ENCODE measurements around the gene WNT7B.

The WNT7B gene

DNA sequence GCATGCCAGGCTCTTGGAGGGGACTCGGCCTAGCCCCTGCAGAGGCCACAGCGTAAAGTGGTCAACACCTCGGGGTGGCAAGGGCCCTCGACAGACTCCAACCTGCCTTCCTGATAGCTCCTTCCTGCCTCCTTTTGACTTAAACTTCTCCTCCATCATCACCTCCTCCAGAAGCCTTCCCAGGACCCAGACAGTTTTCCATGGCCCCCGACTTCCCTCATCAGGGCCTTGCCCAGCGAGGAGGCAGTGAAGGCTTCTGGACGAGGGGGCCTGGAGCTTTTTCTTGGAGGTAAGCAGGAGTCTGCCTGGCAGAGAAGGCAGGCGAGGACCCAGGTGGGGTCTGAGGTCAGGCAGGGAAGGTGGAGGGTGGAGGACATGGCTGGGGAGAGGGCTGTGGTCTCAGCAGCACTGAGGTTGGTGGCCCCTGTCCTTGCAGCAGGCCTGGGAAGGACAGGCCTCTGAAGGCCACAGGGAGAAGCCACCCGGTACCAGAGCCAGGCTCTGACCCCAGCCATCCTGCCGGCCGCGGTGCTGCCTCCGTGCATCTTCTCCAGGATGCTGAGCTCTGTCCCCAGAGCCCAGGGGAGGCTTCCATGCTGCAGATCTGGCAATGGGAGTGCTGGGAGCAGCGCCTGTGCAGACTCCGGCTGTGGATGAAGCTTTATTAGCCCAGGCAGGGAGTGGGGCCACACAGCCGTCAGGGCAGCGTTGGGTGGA lies 81.4 kb downstream of the WNT7B start:
- Mint-ChIP-seq H3K4me3 (no peak overlapping the region), H3K36me3 (ENCODE audit: low read depth) (no peaks in the 10 kb centered on the region), H3K27ac (no peak overlapping the region), H3K9me3 (no peaks in the 10 kb centered on the region), H3K4me1 (ENCODE audit: low read depth) (no peaks in the 10 kb centered on the region), H3K27me3 (peaks cover 16% of the 10 kb centered on the region)

- Mint-ChIP-seq H3K4me3 (no peak overlapping the region), H3K9me3 (no peaks in the 10 kb centered on the region), H3K36me3 (ENCODE audit: low read depth) (no peaks in the 10 kb centered on the region), H3K27me3 (peaks cover 10% of the 10 kb centered on the region), H3K4me1 (ENCODE audit: low read depth) (no peaks in the 10 kb centered on the region), H3K27ac (no peak overlapping the region)
Measured at GRCh38 chr22:45893516-45893915, 83.4 kb downstream of the WNT7B start.

DNA sequence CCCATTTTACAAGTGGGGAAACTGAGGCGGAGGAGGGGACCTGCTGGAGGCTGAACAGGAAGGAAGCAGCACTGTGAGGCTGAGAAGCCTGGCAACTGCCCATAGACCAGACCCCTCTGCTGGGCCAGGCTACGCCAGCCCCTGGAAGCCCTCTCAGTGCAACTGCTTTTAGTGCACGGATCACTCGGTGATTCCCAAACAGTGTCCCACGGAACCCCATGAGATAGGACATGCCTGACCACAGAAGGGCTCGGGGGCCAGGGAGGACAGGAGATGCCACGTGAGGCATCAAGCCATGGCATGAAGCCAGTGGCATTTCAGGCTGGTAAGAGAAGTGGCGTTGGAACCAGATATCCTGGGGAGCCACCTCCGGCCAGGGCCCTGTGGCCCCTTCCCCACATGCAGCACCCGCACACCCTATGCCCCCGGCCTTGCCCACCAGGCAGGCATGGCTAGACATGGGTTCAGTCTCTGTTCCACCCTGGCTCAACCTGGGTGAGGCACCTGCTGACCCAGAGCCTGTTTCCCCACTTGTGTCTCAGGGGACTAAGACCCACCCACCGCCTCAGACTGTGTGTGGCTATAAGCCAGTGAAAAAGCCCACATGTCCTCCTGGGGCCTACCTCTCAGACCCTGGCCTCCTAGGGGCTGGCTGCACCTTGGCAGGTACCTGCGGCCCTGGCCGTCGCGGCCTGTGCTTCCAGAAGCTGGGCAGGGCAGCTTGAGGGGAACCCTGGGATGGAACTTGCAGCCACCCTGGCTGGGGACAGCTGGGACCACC lies 84.1 kb downstream of the WNT7B start:
- Mint-ChIP-seq H3K27ac (no peak overlapping the region), H3K4me3 (no peak overlapping the region), H3K4me1 (ENCODE audit: low read depth) (no peaks in the 10 kb centered on the region), H3K9me3 (no peaks in the 10 kb centered on the region), H3K27me3 (peaks cover 10% of the 10 kb centered on the region), H3K36me3 (ENCODE audit: low read depth) (no peaks in the 10 kb centered on the region)

DNA sequence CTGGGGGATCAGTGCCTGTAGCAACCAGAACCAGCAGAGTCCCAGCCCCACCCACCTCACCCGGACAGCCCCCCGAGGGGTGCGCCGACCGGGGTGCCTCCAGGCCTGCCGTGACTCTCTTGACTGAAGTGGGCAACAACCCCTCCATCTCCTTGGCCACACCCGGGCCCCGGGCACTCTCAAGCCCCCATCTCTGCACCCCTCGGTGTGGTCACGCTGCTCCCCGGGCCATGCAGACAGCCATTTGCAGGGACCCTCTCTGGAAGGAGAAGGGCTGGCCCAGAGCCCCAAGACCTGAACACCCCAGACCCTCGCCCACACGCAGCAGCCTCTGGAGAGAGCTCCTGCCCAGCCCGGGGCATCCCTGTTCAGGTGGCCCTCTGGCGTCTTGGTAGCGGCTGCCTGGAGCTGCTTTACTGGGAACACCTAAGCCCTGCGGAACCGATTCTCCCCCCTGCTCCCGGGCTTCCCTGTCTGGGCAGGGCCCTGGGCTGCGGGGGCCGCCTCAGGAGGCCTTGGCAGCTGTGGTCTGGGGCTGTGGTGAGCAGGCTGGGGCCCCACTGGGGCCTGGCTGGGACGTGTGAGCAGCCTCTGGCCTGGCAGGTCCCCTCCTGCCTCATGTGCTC lies 84.9 kb downstream of the WNT7B start:
- Mint-ChIP-seq H3K4me1 (ENCODE audit: low read depth) (no peaks in the 10 kb centered on the region), H3K4me3 (no peak overlapping the region), H3K36me3 (ENCODE audit: low read depth) (no peaks in the 10 kb centered on the region), H3K27ac (no peak overlapping the region), H3K9me3 (no peaks in the 10 kb centered on the region), H3K27me3 (peaks cover 10% of the 10 kb centered on the region)

DNA sequence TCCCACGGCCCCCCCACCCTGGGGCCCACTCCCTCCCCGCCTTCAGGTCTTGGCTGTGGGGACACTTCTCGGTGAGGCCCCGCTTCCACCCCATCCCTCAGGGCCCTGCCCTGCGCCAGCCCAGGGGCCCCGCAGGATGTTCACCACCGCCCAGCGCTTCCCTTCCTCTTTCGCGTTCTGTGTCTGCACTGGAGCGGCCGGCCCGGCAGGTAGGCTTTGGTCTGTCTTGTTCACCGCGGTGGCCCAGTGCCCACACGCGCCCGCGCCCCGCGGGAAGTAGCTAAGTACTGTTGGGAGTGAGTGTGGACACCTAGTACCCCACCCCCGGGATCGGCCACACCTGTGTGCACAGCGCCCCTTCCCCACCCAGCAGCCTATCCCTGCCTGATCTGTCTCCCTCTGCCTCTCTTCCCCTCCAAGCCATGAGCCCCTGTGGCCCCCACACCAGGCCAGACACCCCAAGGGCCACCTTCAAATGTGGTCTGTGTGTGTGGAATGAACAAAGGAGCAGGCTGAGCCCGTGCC lies 85.4 kb downstream of the WNT7B start:
- H3K4me3 Mint-ChIP-seq = no peak overlapping the region
- H3K27ac Mint-ChIP-seq = no peak overlapping the region
- no peaks in the 10 kb centered on the region for H3K36me3 Mint-ChIP-seq (ENCODE audit: low read depth)
- no peaks in the 10 kb centered on the region for H3K4me1 Mint-ChIP-seq (ENCODE audit: low read depth)
- no peaks in the 10 kb centered on the region for H3K9me3 Mint-ChIP-seq
- H3K27me3 Mint-ChIP-seq = peaks cover 12% of the 10 kb centered on the region

DNA sequence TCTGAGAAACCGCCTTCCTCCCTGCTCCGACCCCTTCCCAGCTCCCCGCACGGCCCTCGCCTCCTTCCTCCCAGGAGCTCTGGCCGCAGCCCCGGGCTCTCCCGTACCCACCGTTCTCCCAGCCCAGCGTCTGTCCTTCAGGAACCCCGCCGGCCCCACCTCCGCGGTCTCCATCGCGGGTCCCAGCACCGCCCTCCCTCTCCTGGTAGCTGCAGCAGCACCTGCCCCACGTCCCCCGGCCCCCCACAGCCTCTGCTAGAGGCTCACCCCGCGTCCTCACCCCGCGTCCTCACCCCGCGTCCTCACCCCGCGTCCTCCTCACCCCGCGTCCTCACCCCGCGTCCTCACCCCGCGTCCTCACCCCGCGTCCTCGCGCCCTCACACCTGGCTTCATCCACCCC lies 85.9 kb downstream of the WNT7B start:
- Mint-ChIP-seq H3K27me3 (peaks cover 13% of the 10 kb centered on the region), H3K36me3 (ENCODE audit: low read depth) (no peaks in the 10 kb centered on the region), H3K4me1 (ENCODE audit: low read depth) (no peaks in the 10 kb centered on the region), H3K4me3 (no peak overlapping the region), H3K9me3 (no peaks in the 10 kb centered on the region), H3K27ac (no peak overlapping the region)

DNA sequence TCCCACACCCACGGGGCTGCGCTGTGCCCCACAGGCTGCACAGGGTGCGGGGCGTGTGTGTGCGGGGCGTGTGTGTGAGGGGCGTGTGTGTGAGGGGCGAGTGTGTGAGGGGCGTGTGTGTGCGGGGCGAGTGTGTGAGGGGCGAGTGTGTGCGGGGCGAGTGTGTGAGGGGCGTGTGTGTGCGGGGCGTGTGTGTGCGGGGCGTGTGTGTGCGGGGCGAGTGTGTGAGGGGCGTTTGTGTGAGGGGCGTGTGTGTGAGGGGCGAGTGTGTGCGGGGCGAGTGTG lies 86.7 kb downstream of the WNT7B start:
- no peaks in the 10 kb centered on the region for H3K36me3 Mint-ChIP-seq (ENCODE audit: low read depth)

DNA sequence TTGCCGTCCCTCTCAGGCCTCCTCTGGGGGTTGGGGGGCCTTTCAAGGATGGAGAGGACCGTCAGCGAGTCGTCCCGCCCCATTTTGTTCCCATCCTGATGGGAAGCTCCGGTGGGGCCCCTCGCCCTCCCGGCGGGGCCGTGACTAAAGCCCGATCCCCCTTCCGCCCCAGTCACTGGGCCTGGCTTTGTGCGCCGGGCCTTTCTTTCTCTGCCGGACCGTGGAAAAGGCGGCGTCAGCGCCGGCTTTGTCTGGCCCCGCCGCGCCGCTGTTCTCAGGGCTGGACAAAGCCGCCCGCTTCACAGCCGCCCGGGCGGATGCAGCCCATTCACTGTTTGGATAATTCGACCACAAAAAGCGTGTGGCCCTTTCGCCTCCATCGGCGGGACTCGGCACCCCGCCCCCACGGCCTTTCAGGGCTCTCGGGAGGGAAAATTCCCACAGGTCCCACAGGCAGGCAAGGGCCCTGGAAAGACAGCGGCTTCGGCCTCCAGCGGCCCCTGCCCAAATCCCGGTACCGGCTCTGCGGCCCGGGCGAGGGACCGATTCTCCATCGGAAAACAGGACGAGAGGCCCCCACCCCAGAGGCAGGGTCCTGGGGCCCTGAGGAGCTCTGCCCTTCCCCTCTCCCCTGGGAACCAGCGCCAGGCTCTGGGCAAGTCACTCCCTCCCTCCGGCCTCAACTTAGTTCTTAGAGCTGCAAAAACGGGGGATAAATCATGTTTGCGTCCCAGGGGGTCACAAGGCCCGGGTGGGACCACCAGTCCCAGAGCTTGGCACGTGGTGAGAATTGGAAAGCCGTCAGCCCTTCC lies 87.2 kb downstream of the WNT7B start:
- H3K36me3 Mint-ChIP-seq (ENCODE audit: low read depth) = no peaks in the 10 kb centered on the region
- no peaks in the 10 kb centered on the region for H3K9me3 Mint-ChIP-seq
- no peaks in the 10 kb centered on the region for H3K4me1 Mint-ChIP-seq (ENCODE audit: low read depth)
- H3K27me3 Mint-ChIP-seq = peaks cover 13% of the 10 kb centered on the region
- no peak overlapping the region for H3K4me3 Mint-ChIP-seq
- H3K27ac Mint-ChIP-seq = no peak overlapping the region

More for the DNA sequence above, 86.7 kb downstream of the WNT7B start:
- no peak overlapping the region for H3K27ac Mint-ChIP-seq
- no peak overlapping the region for H3K4me3 Mint-ChIP-seq
- no peaks in the 10 kb centered on the region for H3K4me1 Mint-ChIP-seq (ENCODE audit: low read depth)
- no peaks in the 10 kb centered on the region for H3K9me3 Mint-ChIP-seq
- peaks cover 13% of the 10 kb centered on the region for H3K27me3 Mint-ChIP-seq

DNA sequence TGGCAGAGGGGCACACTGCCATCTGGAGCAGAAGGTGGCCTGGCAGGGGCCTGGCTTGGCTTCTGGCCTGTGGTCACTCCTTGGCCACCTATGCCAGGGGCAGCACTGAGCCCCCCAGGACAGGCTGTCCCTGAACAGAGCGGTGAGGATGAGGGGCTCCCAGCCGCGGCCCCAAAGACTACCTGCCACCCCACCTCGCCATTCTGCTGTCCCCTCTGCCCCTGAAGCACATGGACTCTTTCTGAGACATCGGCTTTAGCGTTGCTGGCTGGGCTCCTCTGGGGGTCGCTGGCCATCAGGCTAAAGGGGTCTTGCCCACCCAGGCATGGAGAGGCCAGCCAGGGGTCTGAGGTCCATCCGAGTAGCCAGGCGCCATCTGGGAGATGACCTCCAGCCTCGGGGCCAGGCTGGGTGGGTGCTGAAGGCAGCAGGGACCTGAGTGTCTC lies 87.8 kb downstream of the WNT7B start:
- H3K4me3 Mint-ChIP-seq = no peak overlapping the region
- no peaks in the 10 kb centered on the region for H3K9me3 Mint-ChIP-seq
- peaks cover 11% of the 10 kb centered on the region for H3K27me3 Mint-ChIP-seq
- H3K36me3 Mint-ChIP-seq (ENCODE audit: low read depth) = no peaks in the 10 kb centered on the region
- H3K27ac Mint-ChIP-seq = no peak overlapping the region
- no peaks in the 10 kb centered on the region for H3K4me1 Mint-ChIP-seq (ENCODE audit: low read depth)

DNA sequence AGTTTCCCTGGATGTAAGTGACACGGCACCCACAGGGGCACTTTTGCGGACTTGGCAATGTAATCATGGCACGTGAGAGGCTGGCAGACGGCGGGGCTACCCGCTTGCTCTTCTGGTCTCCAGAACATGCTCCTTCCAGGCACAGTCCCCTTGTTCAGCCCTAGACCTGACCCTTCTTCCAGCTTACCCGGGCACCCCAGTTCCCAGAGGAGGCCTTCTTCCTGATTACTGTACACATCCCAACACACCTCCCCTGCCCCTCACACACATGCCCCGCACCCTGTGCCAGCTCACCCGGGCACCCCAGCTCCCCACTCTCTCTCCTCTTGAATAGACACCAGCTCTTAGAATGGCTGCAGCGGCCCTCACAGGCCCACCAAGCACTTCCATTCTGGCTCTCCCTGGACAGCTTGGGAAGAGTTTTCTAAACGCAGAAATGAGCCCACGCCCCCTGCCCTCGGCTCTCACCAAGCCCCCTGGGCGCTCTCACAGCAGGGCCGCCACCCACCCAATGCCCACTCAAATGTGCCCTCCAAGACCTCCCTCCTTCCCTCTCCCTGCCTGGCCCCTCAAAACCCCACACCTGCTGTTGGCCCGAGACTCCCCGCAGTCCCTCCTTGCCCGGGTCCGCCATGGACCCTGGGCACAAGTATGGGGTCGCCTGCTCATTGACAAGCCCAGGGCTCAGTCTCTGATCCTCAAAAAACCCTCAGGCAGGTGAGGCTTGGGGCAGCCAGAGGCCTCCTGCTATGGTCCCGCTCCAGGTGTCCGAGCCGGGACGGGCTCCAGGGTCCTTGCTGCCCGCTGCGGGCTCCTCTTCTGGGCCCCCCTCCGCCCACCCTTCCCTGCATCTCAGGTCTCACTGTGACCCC lies 88.5 kb downstream of the WNT7B start:
- H3K4me3 Mint-ChIP-seq = no peak overlapping the region
- no peaks in the 10 kb centered on the region for H3K9me3 Mint-ChIP-seq
- peaks cover 7% of the 10 kb centered on the region for H3K27me3 Mint-ChIP-seq
- no peaks in the 10 kb centered on the region for H3K4me1 Mint-ChIP-seq (ENCODE audit: low read depth)
- no peaks in the 10 kb centered on the region for H3K36me3 Mint-ChIP-seq (ENCODE audit: low read depth)
- no peak overlapping the region for H3K27ac Mint-ChIP-seq

DNA sequence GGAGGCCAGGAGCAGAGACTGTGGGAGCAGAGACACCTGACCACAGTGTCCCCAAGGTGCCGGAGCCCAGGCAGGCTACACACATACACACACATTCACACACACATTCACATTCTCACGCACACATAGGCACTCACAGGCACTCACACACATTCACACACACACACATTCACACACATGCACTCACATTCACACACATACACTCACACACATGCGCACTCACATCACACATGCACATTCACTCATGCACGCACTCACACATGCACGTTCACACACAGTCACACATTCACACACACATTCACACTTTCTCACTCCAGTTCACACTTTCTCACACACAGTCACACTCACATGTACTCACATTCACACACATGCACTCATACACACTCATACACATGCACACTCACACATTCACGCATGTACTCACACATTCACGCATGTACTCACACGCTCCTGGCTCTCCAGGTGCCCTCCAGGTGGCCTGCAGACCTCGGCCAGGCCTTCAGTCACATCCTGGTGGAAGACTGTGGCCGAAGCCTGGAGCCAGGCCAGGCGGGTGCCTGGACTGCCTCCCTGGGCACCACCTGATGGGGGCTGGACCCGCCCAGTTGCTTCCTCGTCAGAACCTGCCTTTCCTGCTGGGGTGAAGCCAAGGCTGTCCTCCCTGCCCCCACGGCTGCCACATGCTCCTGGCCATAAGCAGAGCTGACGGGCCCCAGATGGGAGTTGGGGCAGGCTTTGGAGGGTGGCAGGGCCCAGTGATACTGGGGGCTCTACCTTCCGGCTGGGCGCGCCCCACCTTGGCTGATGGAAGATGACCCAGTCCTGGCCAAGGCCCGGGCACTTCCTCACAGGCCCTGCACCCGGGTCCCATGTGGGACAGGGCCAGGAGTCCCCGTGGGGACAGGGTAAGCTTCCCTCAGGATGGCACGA lies 89.5 kb downstream of the WNT7B start:
- Mint-ChIP-seq H3K27me3 (peaks cover 5% of the 10 kb centered on the region), H3K4me3 (no peak overlapping the region), H3K4me1 (ENCODE audit: low read depth) (no peaks in the 10 kb centered on the region), H3K36me3 (ENCODE audit: low read depth) (no peaks in the 10 kb centered on the region), H3K27ac (no peak overlapping the region), H3K9me3 (no peaks in the 10 kb centered on the region)

DNA sequence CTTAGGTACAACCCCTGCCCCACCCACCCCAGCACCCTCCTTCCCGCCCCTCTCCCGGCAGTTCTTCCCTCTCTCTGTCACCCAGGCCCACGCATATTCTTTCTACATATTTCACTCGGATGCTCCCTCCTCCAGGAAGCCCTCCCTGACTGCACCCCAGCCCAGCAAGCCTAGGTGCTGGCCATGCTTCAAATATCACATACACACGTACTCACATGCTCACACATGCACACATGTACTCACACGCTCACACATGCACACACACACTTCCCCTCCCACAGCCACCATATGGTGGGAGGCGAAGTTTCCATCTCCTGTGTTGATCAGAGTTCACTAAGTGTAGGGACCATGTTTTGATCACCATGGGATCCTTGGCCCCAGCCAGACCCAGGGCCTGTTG lies 90.4 kb downstream of the WNT7B start:
- Mint-ChIP-seq H3K36me3 (ENCODE audit: low read depth) (no peaks in the 10 kb centered on the region), H3K4me1 (ENCODE audit: low read depth) (no peaks in the 10 kb centered on the region), H3K27me3 (peaks cover 12% of the 10 kb centered on the region), H3K4me3 (no peak overlapping the region), H3K9me3 (no peaks in the 10 kb centered on the region), H3K27ac (no peak overlapping the region)

GRCh38 chr22:45885941-45886395 lies 91.0 kb downstream of the WNT7B start:
- Mint-ChIP-seq H3K9me3 (no peaks in the 10 kb centered on the region), H3K27me3 (peaks cover 18% of the 10 kb centered on the region), H3K27ac (no peak overlapping the region), H3K4me3 (no peak overlapping the region), H3K36me3 (ENCODE audit: low read depth) (no peaks in the 10 kb centered on the region), H3K4me1 (ENCODE audit: low read depth) (no peaks in the 10 kb centered on the region)
